DMS53 treated with DMSO at 0.1 percent for 48 hours (cell line): Measurements from ENCODE around the gene SLC4A3.
A peak's percentile ranks its signal among the peaks of the same experiment; 100 is the strongest.

ENCODE experiments used
- DNase-seq: peaks from one replicate; lab custom pipeline; 2025; ENCODE audit not compliant: unreplicated experiment; lab: John Stamatoyannopoulos, UW

The SLC4A3 gene, protein sequence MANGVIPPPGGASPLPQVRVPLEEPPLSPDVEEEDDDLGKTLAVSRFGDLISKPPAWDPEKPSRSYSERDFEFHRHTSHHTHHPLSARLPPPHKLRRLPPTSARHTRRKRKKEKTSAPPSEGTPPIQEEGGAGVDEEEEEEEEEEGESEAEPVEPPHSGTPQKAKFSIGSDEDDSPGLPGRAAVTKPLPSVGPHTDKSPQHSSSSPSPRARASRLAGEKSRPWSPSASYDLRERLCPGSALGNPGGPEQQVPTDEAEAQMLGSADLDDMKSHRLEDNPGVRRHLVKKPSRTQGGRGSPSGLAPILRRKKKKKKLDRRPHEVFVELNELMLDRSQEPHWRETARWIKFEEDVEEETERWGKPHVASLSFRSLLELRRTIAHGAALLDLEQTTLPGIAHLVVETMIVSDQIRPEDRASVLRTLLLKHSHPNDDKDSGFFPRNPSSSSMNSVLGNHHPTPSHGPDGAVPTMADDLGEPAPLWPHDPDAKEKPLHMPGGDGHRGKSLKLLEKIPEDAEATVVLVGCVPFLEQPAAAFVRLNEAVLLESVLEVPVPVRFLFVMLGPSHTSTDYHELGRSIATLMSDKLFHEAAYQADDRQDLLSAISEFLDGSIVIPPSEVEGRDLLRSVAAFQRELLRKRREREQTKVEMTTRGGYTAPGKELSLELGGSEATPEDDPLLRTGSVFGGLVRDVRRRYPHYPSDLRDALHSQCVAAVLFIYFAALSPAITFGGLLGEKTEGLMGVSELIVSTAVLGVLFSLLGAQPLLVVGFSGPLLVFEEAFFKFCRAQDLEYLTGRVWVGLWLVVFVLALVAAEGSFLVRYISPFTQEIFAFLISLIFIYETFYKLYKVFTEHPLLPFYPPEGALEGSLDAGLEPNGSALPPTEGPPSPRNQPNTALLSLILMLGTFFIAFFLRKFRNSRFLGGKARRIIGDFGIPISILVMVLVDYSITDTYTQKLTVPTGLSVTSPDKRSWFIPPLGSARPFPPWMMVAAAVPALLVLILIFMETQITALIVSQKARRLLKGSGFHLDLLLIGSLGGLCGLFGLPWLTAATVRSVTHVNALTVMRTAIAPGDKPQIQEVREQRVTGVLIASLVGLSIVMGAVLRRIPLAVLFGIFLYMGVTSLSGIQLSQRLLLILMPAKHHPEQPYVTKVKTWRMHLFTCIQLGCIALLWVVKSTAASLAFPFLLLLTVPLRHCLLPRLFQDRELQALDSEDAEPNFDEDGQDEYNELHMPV

GRCh38 chr2:219627103-219628100 lies at the start of gene SLC4A3:
Gene SLC4A3 (plus strand): TSS chr2:219627630. CDS start chr2:219627993, 363 bp downstream.
- no peak for DNase-seq

- DNase-seq: no peak
These were observed 48.4 kb upstream of the SLC4A3 start for GRCh38 chr2:219578811-219579613.

- no peak for DNase-seq
These were observed 46.1 kb upstream of the SLC4A3 start for GRCh38 chr2:219581346-219581745.

- DNase-seq: no peak
These were observed 36.3 kb upstream of the SLC4A3 start for GRCh38 chr2:219591091-219591490.

DNA sequence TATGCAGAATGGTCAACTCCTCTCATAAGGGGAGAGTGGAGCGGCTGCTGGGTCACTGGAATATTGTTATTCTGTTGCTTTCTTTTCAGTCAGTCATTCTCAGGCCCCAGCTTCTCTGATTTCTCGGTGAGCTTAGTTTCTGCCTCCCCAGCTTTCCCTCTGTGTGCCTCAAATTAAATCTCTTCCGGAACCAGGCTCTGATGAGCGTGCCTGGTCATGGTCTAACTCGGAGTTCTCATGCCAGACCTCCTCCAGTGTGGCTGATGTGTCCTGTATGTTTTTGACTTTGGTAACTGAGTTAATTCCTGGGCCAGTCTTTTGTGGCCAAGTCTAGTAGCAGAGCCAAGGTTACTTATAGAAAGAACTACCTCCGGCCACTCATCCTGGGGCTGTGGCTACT lies 34.7 kb upstream of the SLC4A3 start:
- no peak for DNase-seq

DNA sequence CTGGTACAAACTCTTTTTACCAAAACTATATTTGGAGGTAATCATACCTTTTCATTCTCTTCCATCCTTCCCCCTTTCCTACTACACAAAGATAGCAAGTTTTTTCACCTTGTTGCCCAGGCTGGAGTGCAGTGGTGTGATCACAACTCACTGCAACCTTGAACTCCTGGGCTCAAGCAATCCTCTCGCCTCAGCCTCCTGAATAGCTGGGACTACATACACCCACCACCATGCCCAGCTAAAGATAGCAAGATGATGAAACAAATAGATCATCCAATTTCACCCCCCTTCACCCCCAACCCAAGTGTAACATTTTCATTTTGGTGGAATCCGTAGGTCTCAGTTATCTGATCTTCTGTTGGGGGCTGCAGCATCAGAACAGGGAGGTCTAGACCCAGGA lies 34.3 kb upstream of the SLC4A3 start:
- DNase-seq: no peak

GRCh38 chr2:219595256-219595655 lies 32.2 kb upstream of the SLC4A3 start:
- no peak for DNase-seq

DNA sequence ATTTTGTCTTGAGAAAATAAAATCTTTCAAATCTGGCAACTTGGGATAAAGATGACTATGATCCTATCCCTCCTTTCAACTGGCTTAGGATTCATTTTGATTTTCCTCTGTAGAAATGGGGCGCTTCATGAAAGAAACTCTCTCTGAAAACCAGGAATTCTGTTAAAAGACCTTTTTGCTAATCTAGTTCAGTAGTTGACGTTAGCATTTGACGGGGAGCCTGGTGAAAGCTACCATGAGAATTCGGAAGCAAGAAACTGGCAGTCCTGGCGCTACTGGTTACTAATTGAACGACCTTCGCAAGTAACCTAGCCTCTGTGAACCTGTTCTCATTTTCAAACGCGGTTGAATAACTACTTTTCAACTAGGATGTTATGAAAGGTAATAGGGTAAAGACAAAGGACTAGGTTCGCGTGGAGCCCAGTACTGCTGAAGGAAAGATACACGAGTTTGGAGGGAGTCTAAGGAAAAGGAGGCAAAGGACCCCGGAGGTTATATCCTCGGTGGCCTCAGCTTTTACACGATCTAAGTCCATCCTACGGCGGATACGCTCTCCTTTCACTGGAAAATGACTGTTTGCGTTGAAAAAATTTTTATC lies 30.4 kb upstream of the SLC4A3 start:
- DNase-seq: no peak

DNA sequence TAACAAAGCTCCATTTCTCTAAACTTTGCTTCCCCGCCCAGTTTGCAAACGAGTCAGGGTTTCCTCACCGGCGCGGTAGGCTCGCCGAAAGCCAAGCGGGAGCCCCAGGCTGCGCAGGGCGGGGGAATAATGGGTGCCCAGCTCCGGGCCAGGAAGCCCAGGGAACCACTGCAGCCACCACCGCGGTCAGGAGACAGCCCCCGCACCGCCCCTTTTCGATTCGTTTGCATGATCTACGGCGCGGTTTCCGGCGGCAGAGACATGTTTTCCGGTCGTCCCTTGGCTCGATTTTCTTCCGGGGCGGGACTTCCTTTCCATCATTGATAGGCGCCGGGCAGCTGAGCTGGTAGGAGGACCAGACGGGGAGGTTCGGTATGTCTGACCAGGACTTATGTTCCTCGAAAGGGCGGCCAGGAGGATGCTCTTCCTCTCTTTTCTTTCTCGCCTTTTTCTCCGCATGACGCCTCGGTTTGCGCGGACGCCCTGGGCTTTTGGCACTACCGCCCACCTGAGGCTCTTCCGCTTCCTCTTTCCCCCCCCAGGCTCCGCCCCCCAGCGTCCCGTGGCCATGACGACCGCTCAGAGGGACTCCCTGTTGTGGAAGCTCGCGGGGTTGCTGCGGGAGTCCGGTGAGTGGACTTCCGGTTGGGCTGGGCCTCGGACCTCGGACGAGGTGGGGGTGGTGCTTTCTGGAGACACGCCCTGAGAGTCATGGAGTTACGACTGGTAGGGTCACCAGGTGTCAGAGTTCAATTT lies 29.7 kb upstream of the SLC4A3 start, which contains the start of gene STK11IP:
Gene STK11IP (plus strand): TSS at position 306 of the 756 bp plus-strand sequence. CDS start 263 bp downstream, at position 569.
- peak; percentile 81 for DNase-seq

DNA sequence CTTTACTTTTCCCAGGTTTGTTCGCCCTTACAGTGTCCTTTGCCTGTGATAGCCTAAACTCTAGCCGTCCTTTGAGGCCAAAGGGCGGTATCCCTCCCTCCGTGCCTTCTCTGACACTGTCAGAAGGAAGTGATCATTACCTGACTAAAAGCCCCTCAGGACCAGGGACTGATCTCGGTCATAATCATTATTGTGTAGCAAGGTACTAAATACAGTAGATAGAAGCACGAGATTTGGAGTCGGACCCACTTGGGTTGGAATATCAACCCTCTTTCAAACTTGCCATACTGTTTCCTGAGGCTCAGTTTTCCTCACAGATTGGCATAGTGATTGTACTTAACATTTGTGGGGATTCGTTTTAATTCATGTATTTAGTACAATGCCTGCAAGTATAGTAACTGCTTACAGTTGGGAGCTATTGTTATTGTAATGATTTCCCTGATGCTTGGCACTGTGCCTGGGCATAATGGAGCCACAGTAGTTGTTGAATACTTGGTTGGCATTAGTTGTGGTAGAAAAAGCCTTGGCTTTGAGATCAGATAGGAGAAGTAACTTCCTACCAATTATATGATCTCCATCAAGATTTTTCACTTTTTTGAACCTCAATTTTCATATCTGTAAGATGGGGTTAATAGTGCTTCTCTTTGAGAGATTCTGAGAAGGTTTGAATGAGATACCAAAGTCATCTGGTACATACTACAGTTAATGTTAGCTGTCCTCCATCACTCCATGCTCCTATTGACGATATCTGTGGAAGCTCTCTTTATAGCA lies 28.9 kb upstream of the SLC4A3 start:
- no peak for DNase-seq

DNA sequence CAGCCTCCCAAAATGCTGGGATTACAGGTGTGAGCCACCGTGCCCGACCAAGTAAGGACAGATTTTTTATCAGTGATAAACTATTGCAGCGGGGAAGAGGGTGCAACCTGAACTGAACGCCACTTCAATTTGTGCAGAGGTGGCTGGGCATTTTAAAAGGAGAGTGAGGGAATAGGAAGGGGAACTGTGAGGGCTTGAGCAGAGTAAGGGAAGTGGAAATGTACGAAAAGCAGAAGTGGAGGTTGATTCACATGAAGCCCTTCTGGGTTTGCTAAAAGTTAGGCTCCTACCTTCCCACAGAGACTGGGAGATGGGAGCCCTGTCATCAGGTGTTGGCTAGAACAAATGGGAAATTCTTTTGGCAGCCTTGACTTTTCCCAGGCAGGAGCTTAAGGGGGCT lies 23.7 kb upstream of the SLC4A3 start:
- DNase-seq: no peak

GRCh38 chr2:219605607-219605954 lies 21.8 kb upstream of the SLC4A3 start:
- DNase-seq: no peak

DNA sequence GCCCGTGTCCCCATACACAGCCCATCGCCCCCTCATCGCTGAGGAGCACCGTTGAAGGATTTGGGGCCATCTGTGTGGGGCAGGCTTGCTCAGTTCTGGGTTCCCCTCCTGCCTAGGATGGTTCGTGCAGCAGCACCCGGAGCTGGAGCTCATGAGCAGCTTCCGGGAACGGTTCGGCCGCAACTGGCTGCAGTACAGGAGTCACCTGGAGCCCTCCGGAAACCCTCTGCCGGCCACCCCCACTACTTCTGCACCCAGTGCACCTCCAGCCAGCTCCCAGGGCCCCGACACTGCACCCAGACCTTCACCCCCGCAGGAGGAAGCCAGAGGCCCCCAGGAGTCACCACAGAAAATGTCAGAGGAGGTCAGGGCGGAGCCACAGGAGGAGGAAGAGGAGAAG lies 19.5 kb upstream of the SLC4A3 start:
- DNase-seq: no peak

GRCh38 chr2:219608399-219608964 lies 18.9 kb upstream of the SLC4A3 start:
- DNase-seq: no peak

DNA sequence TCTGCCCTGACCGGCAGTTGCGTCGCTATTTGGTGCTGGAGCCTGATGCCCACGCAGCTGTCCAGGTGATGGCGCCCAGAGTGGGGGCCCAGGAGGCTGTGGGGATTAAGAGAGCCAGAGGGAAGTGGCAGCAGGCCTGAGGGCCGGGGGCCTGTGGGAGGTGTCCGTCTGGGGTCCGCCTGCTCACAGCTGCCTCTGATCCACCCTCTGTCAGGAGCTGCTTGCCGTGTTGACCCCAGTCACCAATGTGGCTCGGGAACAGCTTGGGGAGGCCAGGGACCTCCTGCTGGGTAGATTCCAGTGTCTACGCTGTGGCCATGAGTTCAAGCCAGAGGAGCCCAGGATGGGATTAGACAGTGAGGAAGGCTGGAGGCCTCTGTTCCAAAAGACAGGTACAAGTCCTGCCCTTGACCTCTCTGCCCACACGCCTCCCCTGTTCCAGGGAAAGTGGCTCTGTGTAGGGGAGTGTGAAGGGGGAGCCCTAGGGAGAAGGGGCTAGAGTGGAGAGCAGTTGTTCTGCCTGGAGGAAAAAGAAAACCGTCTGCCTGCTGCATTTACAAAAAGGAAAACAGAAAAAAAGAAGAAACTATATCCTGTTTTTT lies 18.2 kb upstream of the SLC4A3 start:
- DNase-seq: no peak

- no peak for DNase-seq
These were observed 16.1 kb upstream of the SLC4A3 start for GRCh38 chr2:219611306-219611705.
